Cerebellar cortex (tissue), 1 donor: ENCODE results near the gene IFITM10.

ENCODE experiments used
- DNase-seq: peaks from one replicate; pipeline ENCODE4 v3.0.0-alpha.2; 2015; ENCODE audit warnings: low spot score

The IFITM10 gene

GRCh38 chr11:1707751-1708150 lies 42.6 kb downstream of the IFITM10 start:
- DNase-seq = no peak

GRCh38 chr11:1706634-1707400 lies 43.6 kb downstream of the IFITM10 start:
- DNase-seq = no peak

DNA sequence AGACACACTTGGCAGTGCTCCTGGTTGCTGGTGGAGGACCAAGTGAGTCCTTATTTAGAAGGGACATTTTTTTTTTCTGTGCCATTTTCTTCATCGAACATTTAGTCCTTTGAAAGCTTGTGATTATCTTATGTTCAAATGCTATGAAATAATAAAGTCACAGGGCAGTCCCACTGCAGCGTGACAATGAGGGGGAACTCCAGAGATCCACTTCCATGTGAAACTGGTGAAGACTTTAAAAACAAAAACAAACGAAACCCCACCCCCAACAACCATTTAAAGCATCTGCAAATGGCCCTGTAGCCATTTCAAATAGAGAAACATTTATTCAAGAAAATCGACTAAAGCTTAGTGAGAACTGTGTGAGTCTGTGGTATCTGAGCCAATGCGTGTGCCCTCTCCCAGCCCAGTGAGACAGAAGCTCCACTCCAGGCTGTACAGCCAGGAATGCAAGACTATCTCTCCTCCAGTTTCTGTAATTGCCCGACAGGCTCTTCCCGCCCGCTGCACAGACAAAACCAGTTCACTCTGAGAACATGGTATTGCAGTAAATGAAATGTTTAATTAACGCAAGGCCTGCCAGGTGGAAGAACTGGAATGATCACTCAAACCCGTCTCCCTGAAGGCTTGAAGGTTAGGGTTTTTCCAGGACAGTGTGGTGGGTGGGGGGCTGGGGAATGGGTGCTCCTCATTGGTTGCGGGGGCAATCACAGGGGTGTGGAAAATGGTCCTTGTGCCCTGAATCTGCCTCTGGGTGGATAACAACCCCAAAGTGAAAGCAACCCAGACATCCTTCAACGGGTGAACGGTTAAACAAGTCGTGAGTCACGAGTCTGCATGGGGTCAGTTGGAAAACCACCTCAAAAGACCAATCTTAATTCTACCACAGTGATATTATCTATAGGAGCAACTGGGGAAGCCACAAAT lies 45.0 kb downstream of the IFITM10 start:
- DNase-seq = no peak

- DNase-seq = no peak
These were observed 47.2 kb downstream of the IFITM10 start for GRCh38 chr11:1703146-1703545.

DNA sequence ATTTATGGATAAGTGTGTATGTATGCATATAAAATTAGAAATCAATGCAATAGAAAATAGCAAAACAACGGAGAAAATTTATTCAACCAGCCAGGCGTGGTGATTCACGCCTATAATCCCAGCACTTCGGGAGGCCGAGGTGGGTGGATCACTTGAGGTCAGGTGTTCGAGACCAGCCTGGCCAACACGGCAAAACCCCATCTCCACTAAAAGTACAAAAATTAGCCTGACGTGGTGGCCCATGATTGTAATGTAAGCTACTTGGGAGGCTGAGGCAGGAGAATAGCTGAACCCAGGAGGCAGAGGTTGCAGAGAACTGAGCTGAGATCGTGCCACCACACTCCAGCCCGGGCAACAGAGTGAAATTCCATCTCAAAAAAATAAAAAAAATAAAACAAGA lies 47.9 kb downstream of the IFITM10 start:
- no peak for DNase-seq

DNA sequence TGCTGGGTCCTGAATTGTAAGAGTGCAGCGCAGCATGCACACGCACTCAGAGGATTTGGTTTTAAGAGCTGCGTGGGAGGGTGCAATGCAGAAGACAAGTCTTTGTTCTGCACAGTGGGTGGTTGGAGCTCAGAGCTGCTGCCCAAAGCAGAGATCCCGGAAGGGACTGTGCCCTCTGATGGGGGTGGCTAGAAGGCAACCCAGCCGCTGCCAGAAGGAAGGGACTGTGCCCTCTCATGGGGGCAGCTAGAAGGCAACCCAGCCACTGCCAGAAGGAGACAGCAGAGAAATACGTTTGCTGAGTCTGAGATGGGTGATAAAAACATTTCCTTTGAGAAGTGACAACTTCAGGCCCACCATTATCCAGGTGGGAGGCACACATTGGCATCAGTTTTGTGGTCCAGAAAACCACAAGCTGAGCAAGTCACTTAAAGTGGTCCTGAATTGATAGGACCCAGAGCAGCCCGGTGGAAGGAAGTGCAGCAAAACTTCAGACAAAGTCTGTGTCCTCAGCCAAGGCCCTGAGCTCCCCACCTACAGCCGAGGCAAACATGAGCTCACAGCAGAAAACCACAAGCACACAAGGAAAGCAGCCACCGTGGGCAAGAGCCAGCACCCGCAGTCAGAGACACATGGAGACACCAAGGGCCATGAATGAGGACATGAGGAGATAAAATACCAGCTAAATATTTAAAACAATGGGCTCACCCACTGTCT lies 49.1 kb downstream of the IFITM10 start:
- DNase-seq = no peak

DNA sequence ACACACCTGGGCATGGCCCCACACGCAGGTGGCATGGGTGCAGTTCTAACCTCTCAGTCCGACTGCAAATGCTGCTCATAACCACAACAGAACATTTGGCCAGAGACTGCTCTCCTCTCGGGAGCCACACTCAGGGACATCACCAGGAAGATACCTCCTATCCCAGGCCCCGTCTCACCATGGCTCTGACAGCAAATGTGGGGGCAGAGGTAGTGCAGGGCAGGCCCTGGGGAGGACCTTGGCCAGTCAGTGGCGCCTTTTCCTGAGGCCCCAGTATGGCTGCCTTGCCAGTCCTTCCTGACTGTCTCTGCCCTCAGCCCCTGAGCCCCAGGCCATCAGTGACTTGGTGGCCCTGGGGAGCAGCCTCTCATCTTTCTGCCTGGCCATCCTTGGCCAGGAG lies 50.6 kb downstream of the IFITM10 start:
- no peak for DNase-seq

GRCh38 chr11:1696608-1697570 lies 53.5 kb downstream of the IFITM10 start, which contains the start of gene KRTAP5-6:
KRTAP5-6 (plus strand) TSS chr11:1697195; CDS start chr11:1697246, 51 bp downstream.
- no peak for DNase-seq

DNA sequence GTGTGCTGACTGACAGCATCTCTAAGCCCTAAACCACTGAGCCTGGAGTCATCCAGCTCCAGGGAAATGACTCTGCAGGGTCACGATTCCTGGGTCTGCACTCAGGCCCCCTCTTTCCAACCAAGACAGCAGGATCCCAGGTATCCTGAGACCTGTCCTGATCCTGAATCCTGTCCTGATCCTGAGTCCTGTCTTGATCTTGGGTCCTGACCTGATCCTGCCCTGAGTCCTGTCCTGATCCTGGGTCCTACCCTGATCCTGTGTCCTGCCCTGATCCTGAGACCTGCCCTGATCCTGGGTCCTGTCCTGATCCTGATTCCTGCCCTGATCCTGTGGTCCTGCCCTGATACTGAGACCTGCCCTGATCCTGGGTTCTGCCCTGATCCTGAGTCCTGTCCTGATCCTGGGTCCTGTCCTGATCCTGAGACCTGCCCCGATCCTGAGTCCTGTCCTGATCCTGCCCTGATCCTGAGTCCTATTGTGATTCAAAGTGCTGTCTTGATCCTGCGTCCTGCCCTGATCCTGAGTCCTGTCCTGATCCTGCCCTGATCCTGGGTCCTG lies 54.8 kb downstream of the IFITM10 start:
- DNase-seq = no peak

- DNase-seq = no peak
These were observed 55.4 kb downstream of the IFITM10 start for GRCh38 chr11:1694846-1695547.

GRCh38 chr11:1694064-1694845 lies 56.1 kb downstream of the IFITM10 start:
- peak; percentile 80 for DNase-seq

GRCh38 chr11:1693327-1694063 lies 56.9 kb downstream of the IFITM10 start:
- peak; percentile 77 for DNase-seq

DNA sequence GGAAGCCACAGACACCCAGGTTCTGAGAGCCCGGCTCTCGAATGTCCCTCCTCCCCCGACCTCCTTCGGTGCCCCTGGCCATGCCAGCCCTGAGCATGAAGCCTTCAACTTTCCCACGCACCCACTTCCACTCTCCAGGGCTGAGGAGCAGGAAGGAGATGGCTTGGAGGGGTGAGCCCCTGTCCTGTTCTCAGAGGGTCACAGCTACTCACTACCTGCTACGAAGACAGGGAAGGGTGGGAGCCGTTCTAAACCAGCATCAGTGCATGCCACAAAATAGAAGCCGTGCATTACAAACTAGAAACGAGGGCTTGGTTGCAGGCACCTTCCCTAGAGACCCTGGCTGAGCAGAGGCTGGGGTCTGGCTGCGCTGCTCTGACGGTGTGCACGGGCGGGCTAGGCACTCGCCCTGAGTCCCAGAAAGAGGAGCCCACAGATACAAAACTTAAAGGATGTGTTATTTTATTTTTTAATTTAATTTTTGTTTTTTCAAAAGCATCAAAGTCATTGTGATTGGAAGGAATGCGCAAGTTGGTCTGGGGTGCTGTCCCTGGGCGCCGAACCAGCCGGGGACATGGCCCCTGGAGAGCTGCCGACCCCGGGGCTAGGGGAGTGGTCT lies 57.6 kb downstream of the IFITM10 start:
- no peak for DNase-seq

DNA sequence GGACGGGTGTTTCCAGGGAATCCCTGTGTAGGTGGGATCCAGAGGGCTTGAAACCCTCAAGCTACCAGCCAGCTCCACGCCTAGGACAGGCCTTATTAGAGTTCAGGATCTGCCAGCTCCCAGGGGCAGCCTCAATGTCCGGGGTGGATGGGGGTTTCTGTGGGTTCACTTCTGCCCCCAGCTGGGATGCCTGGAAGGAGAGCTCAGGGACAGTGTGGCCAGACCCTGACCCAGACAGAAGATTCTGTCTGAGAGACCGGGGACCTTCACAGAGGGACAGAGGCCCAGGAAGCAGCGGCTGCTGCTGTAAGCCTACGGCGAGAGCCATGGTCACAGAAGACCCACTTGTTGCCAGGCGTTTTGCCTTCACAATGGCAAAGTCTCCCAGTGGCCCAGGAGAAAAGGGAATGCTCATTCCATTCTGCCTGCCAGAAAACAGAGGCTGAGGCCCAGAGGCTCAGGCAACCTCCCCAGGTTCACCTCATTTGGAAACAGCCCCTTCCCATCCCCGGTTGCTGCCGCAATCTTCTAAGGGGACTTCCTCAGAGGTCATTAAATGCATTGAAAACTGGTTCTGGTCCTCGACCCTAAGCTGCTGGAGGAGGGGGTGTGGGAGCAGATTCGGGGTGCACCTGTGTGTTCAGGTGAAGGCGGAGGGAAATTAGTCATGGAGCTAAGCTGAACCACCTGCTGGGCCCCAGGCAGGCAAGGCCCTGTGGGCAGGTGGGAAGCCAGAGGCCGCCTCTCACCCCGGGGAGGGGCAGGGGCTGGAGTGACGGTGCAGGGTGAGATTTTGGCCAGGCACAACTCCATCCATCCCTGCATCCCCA lies 58.3 kb downstream of the IFITM10 start:
- DNase-seq = no peak

DNA sequence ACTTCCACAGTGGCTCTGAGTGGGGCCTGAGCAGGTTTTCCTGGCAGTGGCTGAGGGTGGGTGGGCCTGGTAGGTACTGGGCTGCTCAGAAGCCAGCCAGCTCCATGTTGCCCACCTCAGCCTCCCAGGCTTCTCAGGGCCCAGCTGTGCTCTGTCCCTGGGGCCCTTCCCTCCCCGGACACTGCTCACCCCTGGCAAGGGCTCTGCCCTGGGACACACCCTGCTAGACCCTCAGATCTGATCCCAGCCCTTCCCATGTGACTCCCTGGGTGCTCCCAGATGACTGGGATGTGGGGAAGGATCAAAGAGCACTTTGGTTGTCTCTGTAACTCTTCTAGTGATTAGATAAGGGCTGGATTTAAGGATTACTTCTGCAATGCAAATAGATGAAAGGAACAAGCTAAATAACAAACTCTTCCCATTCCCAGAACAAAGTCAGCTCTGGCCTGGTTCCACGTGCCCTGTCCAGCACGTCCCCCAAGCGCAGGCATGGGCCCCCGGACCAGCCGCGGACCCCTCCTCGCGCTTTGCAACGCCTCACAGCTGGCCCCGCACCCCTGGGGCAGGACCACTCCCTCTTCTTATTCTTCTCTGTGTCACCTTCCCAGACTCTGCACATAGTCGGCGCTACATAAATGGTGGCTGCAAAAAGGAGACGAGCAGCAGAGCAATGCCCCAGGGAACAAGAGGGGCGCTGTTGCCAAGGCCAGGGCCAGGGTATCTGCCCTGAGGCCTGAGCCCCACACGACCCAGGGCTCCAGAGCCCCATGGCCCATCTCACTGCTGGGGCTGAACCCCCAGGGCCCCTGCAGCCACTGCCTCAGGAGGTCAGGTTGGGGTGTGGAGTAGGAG lies 59.1 kb downstream of the IFITM10 start:
- no peak for DNase-seq
